ENCODE results near the gene ROR1.

DNA sequence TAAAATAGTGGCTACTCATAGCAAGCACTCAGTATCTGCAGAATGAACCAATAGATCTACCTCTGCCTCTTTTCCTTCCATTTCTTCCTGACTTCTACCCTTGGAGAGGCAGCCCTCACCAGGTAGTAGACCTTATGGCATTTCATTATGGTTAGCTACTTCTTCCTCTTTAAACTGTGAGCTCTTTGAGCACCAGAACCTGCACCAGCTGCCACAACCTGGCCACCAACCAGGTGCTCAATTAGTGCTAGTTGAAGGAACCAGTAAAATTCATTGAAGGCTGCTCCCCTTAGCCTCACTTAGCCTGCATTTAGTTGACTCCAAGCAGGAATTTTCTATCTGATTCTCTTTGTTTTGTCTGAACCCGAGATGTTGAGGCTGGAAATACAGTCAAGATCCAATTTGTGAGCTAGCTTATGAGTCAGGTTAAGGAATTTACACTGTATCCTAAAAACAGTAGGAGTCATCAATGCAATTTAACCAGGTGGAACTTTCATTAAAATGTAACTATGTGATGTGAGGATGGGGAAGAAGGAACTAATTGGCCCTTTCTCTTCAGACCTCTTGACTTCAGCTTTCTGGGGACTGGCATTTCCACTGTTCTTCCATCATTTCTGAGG lies 348.1 kb downstream of the ROR1 start:
- TF ChIP-seq, protein P1, sequence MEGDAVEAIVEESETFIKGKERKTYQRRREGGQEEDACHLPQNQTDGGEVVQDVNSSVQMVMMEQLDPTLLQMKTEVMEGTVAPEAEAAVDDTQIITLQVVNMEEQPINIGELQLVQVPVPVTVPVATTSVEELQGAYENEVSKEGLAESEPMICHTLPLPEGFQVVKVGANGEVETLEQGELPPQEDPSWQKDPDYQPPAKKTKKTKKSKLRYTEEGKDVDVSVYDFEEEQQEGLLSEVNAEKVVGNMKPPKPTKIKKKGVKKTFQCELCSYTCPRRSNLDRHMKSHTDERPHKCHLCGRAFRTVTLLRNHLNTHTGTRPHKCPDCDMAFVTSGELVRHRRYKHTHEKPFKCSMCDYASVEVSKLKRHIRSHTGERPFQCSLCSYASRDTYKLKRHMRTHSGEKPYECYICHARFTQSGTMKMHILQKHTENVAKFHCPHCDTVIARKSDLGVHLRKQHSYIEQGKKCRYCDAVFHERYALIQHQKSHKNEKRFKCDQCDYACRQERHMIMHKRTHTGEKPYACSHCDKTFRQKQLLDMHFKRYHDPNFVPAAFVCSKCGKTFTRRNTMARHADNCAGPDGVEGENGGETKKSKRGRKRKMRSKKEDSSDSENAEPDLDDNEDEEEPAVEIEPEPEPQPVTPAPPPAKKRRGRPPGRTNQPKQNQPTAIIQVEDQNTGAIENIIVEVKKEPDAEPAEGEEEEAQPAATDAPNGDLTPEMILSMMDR (IDR thresholded peaks at IDR 0.05) = no peak
- TF ChIP-seq POLR2AphosphoS5 (IDR thresholded peaks at IDR 0.05) = no peak
- TF ChIP-seq POLR2A (IDR thresholded peaks at IDR 0.05; ENCODE audit: low read depth) = no peak
